Activated naive CD4-positive, alpha-beta T cell treated with anti-CD3 and anti-CD28 coated beads, Interleukin-2, amount 50 U/mL, for 16 hours (primary cell): ENCODE results near the gene WNT10A.
A peak's percentile ranks its signal among the peaks of the same experiment; 100 is the strongest.

Experiments
- DNase-seq: peaks from one replicate; pipeline ENCODE4 v3.0.0-alpha.2; 2020

WNT10A gene

GRCh38 chr2:218878926-218879761 is 1.5 kb upstream of the WNT10A start:
- no peak for DNase-seq

- DNase-seq = no peak
These were observed 913 bp upstream of the WNT10A start for GRCh38 chr2:218879776-218880101.

GRCh38 chr2:218880859-218881594 is 375 bp downstream of the WNT10A start:
- DNase-seq = no peak

GRCh38 chr2:218881744-218882460 is 1.2 kb downstream of the WNT10A start:
- DNase-seq = no peak

- DNase-seq = no peak
These were observed 1.8 kb downstream of the WNT10A start for GRCh38 chr2:218882461-218882816.

- DNase-seq = no peak
These were observed 2.3 kb downstream of the WNT10A start for GRCh38 chr2:218882866-218883366.

GRCh38 chr2:218883491-218884490 is 3.1 kb downstream of the WNT10A start:
- DNase-seq = peak; percentile 47

- DNase-seq = no peak
These were observed 3.9 kb downstream of the WNT10A start for GRCh38 chr2:218884519-218884918.

GRCh38 chr2:218885981-218886947 is 5.6 kb downstream of the WNT10A start:
- no peak for DNase-seq

GRCh38 chr2:218887079-218887478 is 6.4 kb downstream of the WNT10A start:
- no peak for DNase-seq

GRCh38 chr2:218888341-218888740 is 7.7 kb downstream of the WNT10A start:
- no peak for DNase-seq

- no peak for DNase-seq
These were observed 9.3 kb downstream of the WNT10A start for GRCh38 chr2:218889937-218890336.

GRCh38 chr2:218890369-218890768 is 9.7 kb downstream of the WNT10A start:
- DNase-seq = no peak

- no peak for DNase-seq
These were observed 10.9 kb downstream of the WNT10A start for GRCh38 chr2:218891275-218892135.

GRCh38 chr2:218892693-218893348 is 12.2 kb downstream of the WNT10A start:
- DNase-seq = peak; percentile 86

GRCh38 chr2:218893349-218894150 is 12.9 kb downstream of the WNT10A start:
- no peak for DNase-seq

GRCh38 chr2:218894151-218894879 is 13.7 kb downstream of the WNT10A start:
- DNase-seq = no peak

GRCh38 chr2:218894880-218895157 is 14.2 kb downstream of the WNT10A start:
- no peak for DNase-seq
